Measurements from ENCODE around the gene THSD4.

THSD4 gene

GRCh38 chr15:71678605-71679004, 563.3 kb downstream of the THSD4 start:
- no peak overlapping the region for H3K4me3 ChIP-seq (ENCODE audit: control insufficient read depth, low read depth, low read length)
- DNase-seq (ENCODE audit: low read depth), result no peak

DNA sequence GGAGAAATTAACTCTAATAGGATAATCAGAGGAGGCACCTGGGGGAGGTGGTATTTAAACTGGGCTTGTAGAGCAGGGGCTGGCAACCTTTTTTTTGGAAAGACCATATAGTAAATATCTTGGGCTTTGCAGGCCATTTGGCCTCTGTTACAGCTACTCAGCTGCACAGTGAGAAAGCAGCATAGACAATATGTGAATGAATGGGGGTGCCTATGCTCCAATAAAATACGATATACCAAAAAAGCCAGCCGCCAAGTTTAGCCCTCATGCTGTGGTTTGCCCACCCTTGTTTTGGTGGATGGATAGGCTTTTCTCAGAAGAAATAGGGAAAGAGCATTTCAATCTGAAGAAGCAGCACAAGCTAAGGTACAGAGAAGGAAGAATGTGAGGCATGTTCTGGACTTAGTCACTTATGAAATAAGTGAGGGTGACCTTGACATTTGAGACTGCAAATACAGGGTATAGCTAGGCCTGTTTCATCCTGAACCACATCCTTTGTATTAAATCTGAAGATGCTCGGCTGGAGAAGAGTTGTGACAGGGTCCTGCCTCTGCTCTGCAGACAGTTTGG, 564.0 kb downstream of the THSD4 start:
- no peak overlapping the region for H3K4me3 ChIP-seq (ENCODE audit: control insufficient read depth, low read depth, low read length)
- DNase-seq (ENCODE audit: low read depth), result no peak
- TF ChIP-seq, protein P1, sequence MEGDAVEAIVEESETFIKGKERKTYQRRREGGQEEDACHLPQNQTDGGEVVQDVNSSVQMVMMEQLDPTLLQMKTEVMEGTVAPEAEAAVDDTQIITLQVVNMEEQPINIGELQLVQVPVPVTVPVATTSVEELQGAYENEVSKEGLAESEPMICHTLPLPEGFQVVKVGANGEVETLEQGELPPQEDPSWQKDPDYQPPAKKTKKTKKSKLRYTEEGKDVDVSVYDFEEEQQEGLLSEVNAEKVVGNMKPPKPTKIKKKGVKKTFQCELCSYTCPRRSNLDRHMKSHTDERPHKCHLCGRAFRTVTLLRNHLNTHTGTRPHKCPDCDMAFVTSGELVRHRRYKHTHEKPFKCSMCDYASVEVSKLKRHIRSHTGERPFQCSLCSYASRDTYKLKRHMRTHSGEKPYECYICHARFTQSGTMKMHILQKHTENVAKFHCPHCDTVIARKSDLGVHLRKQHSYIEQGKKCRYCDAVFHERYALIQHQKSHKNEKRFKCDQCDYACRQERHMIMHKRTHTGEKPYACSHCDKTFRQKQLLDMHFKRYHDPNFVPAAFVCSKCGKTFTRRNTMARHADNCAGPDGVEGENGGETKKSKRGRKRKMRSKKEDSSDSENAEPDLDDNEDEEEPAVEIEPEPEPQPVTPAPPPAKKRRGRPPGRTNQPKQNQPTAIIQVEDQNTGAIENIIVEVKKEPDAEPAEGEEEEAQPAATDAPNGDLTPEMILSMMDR (conservative IDR thresholded peaks at IDR 0.05; ENCODE audit: control insufficient read depth, insufficient read depth, low read depth, low read length), result no peak

More at GRCh38 chr15:71678605-71679004, 563.3 kb downstream of the THSD4 start:
- TF ChIP-seq, protein P1 (conservative IDR thresholded peaks at IDR 0.05; ENCODE audit: control insufficient read depth, insufficient read depth, low read depth, low read length), result no peak

DNA sequence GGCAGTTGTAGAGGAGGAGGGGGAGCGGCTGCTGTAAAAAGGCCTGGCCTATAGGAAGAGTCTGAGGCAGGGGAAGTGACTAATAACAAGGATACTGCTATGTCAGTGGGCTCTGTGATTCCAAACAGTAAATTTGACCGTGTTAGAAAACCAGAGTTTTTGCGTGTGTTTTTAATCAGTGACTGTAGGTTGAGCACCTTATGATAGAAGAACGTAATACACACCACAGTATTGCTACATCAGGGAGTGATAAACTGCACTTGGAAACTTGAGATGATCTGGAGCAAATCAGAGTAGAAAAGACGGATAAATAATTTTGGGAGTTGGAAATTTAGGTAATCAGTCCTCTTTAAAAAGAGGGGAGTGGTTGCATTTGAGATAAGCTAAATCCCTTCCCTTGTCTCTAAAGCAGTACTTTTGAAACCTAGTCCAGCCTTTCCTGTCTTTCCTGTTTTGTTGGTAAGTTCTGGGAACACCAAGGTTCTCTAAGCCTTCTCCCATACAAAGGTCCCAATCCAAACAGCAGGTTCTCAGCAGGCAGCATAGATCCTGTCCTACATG, 564.6 kb downstream of the THSD4 start:
- no peak overlapping the region for H3K4me3 ChIP-seq (ENCODE audit: control insufficient read depth, low read depth, low read length)
- DNase-seq (ENCODE audit: low read depth), result peak; percentile 87
- TF ChIP-seq, protein P1 (conservative IDR thresholded peaks at IDR 0.05; ENCODE audit: control insufficient read depth, insufficient read depth, low read depth, low read length), result no peak

GRCh38 chr15:71682001-71682400, 566.7 kb downstream of the THSD4 start:
- no peak for DNase-seq (ENCODE audit: low read depth)
- no peak overlapping the region for H3K4me3 ChIP-seq (ENCODE audit: control insufficient read depth, low read depth, low read length)
- TF ChIP-seq, protein P1 (conservative IDR thresholded peaks at IDR 0.05; ENCODE audit: control insufficient read depth, insufficient read depth, low read depth, low read length), result no peak

DNA sequence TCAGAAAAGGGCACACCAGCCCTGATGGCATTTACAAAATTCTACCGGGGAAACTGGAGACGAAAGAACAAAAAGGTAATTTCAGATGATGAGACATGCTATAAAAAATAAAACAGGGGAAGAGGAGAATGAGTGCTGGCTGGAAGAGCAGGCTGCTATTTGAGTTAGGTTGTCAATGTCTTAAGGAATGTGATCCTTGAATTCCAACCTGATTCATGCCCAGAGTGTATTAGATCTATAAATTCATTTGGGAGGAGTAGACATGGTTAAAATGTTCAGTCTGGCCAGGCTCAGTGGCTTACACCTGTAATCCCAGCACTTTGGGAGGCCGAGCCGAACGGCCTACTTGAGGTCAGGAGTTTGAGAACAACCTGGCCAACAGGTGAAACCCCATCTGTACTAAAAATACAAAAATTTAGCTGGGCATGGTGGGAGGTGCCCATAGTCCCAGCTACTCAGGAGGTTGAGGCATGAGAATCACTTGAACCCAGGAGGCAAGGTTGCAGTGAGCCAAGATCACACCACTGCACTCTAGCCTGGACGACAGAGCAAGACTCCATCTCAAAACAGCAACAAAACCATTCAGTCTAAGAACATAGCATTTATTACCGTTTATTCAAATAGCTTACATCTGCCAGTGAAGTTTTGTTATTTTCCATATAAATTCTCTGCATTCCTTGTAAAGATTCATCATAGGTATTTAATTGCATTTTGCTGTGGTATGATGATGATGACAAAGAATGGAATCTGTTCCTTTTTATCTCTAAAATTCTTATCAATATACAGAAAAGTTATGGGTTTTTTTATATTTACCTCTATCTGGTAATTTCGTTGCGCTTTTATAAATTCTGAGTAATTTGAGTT, 568.4 kb downstream of the THSD4 start:
- TF ChIP-seq, protein P1 (conservative IDR thresholded peaks at IDR 0.05; ENCODE audit: control insufficient read depth, insufficient read depth, low read depth, low read length), result no peak
- no peak overlapping the region for H3K4me3 ChIP-seq (ENCODE audit: control insufficient read depth, low read depth, low read length)
- no peak for DNase-seq (ENCODE audit: low read depth)

GRCh38 chr15:71685420-71685993, 570.2 kb downstream of the THSD4 start:
- no peak overlapping the region for H3K4me3 ChIP-seq (ENCODE audit: control insufficient read depth, low read depth, low read length)
- DNase-seq (ENCODE audit: low read depth), result no peak
- TF ChIP-seq, protein P1 (conservative IDR thresholded peaks at IDR 0.05; ENCODE audit: control insufficient read depth, insufficient read depth, low read depth, low read length), result no peak
